ENCODE results near the gene CHGA.

The CHGA gene

GRCh38 chr14:92963301-92964123, 40.6 kb downstream of the CHGA start:
- no peak overlapping the region for H3K4me3 ChIP-seq (ENCODE audit: low read depth, low read length)
- no peak for DNase-seq (ENCODE audit: low read depth)
- TF ChIP-seq CTCF (IDR thresholded peaks at IDR 0.05; ENCODE audit: low read depth, low read length) = no peak
- TF ChIP-seq MAX (IDR thresholded peaks at IDR 0.05; ENCODE audit: low read depth, low read length) = no peak
- TF ChIP-seq POLR2A (IDR thresholded peaks at IDR 0.05; ENCODE audit: extremely low read depth, insufficient read length) = no peak
- no peak for TF ChIP-seq MYC (IDR thresholded peaks at IDR 0.05; ENCODE audit: low read depth, low read length)

GRCh38 chr14:92964124-92965109, 41.5 kb downstream of the CHGA start:
- no peak overlapping the region for H3K4me3 ChIP-seq (ENCODE audit: low read depth, low read length)
- TF ChIP-seq CTCF (IDR thresholded peaks at IDR 0.05; ENCODE audit: low read depth, low read length) (no peak), MYC (IDR thresholded peaks at IDR 0.05; ENCODE audit: low read depth, low read length) (no peak), MAX (IDR thresholded peaks at IDR 0.05; ENCODE audit: low read depth, low read length) (no peak), POLR2A (IDR thresholded peaks at IDR 0.05; ENCODE audit: extremely low read depth, insufficient read length) (no peak)
- DNase-seq (ENCODE audit: low read depth) = no peak

GRCh38 chr14:92965281-92965680, 42.3 kb downstream of the CHGA start:
- DNase-seq (ENCODE audit: low read depth) = no peak
- TF ChIP-seq MYC (IDR thresholded peaks at IDR 0.05; ENCODE audit: low read depth, low read length) (no peak), CTCF (IDR thresholded peaks at IDR 0.05; ENCODE audit: low read depth, low read length) (no peak), MAX (IDR thresholded peaks at IDR 0.05; ENCODE audit: low read depth, low read length) (no peak), POLR2A (IDR thresholded peaks at IDR 0.05; ENCODE audit: extremely low read depth, insufficient read length) (no peak)
- H3K4me3 ChIP-seq (ENCODE audit: low read depth, low read length) = no peak overlapping the region

- H3K4me3 ChIP-seq (ENCODE audit: low read depth, low read length) = no peak overlapping the region
- TF ChIP-seq MAX (IDR thresholded peaks at IDR 0.05; ENCODE audit: low read depth, low read length) (no peak), MYC (IDR thresholded peaks at IDR 0.05; ENCODE audit: low read depth, low read length) (no peak)
- no peak for DNase-seq (ENCODE audit: low read depth)
These were observed 44.5 kb downstream of the CHGA start for GRCh38 chr14:92967346-92967926.

GRCh38 chr14:92968291-92969020, 45.5 kb downstream of the CHGA start:
- TF ChIP-seq MYC (IDR thresholded peaks at IDR 0.05; ENCODE audit: low read depth, low read length) (no peak), POLR2A (IDR thresholded peaks at IDR 0.05; ENCODE audit: extremely low read depth, insufficient read length) (no peak), MAX (IDR thresholded peaks at IDR 0.05; ENCODE audit: low read depth, low read length) (no peak), CTCF (IDR thresholded peaks at IDR 0.05; ENCODE audit: low read depth, low read length) (no peak)
- H3K4me3 ChIP-seq (ENCODE audit: low read depth, low read length) = no peak overlapping the region
- no peak for DNase-seq (ENCODE audit: low read depth)
